CD1c-positive myeloid dendritic cell (primary cell): ENCODE measurements around the gene GTF2H2C.
"Not testable (repeated sequence)": the region's sequence is repeated elsewhere in the genome, so short reads cannot be mapped to it uniquely, and the experiment has no call there.

Experiments used
- DNase-seq: peaks from one replicate; pipeline ENCODE4 v3.0.0-alpha.2; 2016; ENCODE audit errors: extremely low spot score

The GTF2H2C gene

DNA sequence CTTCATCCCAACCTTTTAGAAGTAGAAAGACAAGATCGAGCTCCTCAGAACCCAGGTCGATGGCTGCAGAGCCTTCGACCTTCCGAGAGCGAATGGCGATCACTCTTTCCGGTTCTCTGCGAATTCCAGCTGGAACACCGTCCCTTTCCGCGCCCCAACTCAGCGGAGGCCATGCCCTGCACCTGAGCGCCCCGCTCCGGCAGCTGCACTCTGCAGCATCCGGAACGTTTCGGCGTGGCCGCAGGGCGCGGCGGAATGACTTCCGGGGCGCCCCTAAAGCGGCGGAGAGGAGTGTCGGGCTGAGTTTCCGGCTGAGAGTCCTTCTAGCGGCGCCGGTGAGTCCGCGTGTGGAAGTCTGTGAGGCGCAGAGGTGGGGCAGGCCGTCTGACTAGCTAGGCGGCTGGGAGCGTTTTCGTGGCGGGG is at the start of gene GTF2H2C:
TSS of gene GTF2H2C (plus strand) at position 284 of the 423 bp plus-strand sequence. CDS start 4,942 bp downstream, outside the sequence.
- peak; percentile 72 for DNase-seq

DNA sequence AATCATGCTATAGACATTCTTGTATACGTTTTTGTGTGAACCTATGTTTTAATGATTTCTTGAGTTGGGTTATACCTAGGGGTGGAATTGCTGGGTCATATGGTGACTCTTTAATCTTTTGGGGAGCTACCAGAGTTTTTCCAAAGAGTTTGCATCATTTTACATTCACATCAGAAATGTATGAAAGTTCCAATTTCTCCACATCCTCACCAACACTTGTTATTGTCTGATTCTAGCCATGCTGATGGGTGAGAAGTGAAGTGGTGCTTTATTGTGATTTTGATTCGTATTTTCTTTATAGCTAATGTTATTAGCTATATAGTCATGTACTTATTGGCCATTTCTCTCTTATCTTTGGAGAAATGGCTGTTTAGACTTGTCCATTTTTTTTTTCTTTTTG is 49.3 kb upstream of the GTF2H2C start:
- no peak for DNase-seq

DNA sequence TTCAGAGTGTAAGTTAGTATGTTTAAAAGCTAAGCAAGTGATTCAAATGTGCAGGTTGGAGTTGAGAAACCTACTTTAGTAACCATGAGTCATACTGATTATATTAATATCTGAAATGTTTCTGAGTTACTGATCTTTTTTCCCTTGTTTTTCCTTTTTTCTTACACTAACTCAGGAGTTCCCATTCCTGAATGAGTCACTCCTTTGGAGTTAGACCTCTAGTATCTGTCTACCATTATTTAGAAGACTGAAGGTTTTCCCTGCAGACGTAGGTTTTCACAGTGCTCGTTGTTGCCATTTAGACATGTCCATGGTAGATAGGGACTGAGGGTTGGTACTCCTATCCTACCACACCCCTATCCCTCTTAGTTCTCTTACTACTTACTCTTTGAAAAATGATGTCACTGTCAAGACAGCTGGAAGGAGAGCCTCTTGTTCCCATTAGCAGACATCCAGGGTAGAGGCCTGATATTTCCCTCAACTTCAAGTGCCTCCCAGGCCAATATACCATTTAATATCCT is 47.2 kb upstream of the GTF2H2C start:
- DNase-seq = no peak

DNA sequence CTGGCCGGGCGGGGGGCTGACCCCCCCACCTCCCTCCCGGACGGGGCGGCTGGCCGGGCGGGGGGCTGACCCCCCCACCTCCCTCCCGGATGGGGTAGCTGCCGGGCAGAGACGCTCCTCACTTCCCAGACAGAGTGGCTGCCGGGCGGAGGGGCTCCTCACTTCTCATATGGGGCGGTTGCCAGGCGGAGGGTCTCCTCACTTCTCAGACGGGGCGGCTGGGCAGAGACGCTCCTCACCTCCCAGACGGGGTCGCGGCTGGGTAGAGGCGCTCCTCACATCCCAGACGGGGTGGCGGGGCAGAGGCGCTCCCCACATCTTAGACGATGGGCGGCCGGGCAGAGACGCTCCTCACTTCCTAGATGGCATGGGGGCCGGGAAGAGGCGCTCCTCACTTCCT is 44.4 kb upstream of the GTF2H2C start:
- not testable (repeated sequence) for DNase-seq

DNA sequence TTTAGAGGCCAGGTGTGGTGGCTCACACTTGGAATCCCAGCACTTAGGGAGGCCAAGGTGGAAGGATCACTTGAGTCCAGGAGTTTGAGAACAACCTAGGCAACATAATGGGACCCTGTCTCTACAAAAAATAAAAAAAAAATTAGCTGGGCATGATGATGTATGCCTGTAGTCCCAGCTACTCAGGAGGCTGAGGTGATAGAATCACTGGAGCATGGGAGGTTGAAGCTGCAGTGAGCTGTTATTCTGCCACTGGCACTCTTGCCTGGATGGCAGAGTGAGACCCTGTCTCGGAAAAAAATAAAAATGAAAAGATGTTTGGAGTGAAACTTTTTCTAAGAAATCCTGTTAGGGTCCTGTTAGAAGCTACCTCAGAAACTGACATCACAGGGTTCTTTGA is 43.2 kb upstream of the GTF2H2C start:
- no peak for DNase-seq

DNA sequence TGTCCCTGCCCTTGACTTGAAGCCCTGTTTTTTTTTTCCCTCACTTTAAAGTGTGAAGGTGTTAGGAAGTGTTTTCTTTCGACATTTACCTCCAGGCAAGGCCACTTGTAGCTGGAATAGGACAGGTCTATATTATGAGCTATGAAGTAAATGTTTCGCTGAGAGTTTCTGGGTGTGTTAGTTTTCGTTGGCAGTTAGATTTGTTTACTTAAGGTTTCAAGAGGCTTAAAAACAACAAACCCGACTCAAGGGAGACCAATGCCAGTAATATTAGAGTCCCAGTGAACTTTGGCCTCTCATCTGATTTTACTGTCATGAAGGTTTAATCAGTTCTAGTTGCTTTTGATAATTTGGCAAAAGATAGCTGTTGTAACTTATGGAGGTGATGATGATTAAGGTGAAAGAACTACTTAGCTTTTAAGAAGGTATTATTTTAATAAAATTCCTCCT is 42.2 kb upstream of the GTF2H2C start:
- no peak for DNase-seq

DNA sequence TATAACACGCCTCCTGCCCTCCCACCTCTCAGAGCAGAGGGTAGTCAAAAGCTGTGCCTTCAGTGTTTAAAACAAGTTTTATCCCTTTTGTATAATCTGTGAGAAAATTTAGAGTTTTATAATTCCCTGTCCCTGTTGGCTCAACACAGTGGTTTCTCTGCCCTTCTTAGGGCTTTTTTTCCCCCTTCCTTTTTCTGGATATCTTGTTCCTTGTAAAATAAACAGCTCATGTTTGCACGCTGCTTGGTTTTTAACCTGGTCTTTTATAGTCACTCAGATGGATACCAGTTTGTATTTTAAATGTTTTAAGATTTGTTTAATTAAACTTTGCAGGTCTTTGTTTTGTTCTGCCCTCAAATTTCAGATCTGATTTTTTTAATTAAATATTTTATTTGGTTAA is 40.7 kb upstream of the GTF2H2C start:
- no peak for DNase-seq

DNA sequence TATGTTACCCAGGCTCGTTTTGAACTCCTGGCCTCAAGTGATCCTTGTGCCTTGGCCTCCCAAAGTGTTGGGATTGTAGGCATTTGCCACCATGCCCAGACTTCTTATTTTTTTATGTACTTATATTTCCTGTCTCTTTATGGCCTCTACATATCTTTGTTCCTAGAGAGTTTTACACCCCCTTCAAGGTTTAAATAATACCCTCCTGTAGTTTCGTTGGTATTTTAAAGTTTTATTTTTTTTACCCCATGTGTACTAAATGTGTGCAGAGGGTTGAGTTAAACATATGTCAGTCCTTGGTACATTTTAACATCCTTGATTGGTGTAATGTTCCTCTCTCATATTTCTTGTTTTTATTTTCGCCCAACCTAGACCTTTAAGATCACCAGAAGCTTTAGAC is 38.0 kb upstream of the GTF2H2C start:
- DNase-seq = no peak

DNA sequence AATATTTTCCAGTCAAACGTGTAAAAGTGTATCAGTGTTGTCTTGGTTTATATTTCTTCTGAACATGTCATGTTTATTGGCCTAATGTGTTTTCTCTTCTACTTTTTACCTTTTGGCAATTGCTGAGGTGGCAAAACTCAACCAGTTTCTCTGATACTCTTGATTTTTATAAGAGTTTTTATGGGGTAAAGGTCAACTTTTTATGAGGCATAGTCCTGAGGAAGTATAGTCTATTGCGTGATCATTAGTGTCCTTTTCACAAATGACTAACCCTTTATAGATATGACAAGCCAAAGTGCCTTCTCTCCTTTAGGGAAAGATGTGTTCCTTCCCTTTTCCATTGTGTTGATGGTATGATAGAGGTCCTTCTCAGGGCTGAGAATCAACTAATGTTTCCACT is 34.5 kb upstream of the GTF2H2C start:
- no peak for DNase-seq

DNA sequence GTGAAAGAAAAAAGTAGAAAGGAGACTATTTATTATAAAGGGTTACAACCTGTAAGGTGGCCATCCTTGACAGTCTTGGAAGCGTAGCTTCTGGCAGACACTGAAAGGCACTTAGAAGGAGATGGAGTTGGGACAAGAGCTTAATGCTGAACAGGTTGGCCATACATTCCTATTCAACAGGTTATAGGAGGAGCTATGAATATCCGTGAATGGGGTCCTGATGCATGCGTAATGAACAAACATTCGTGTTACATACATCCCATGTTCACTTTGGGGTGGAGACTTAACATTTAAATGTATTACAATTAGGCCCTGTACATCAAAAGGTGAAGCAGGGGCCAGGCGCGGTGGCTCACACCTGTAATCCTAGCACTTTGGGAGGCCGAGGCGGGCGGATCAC is 33.3 kb upstream of the GTF2H2C start:
- DNase-seq = no peak

DNA sequence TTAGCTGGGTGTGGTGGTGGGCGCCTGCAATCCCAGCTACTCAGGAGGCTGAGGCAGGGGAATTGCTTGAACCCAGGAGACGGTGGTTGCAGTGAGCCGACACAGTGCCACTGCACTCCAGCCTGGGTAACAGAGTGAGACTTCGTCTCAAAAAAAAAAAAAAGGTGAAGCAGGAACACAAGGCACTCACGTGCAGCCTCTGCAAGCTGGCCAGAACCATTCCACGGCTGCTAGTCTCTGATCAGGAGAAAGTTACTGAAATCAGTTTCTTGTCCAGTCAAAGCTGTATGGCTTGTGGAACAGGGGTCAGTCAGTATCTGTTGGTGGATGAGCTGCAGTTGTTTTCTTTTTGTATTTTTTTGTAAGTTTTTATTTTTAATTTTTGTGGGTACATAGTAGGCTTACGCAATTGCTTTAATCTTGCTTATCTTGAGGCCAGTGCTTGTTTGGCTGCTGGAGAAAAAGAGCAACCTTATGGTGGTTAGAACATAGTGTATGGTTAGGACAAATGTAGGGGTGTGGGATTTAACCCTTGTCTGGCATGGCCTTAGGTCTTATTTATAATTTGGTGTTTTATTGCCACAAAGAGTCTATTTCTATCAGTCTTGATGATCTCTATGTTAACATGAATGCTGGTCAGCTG is 32.7 kb upstream of the GTF2H2C start:
- DNase-seq = no peak

DNA sequence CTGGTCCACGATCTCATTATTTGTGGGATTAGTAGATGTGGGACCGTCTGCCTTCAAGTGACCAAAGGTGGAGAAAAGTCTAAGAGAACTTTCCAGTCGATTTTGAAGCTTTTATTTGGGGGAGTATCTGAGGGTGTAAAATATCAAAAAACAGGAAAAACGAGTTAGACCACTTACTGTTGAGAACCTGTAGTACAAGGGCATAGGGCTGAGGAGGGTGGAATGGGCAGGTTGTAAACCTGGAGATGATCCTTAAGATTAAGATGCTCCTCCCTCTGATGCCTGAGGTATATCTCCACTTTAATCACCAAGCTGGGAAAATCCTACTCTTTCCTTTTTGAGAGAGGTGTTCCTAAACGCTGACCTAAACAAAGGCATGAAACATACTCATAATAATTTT is 32.0 kb upstream of the GTF2H2C start:
- no peak for DNase-seq

DNA sequence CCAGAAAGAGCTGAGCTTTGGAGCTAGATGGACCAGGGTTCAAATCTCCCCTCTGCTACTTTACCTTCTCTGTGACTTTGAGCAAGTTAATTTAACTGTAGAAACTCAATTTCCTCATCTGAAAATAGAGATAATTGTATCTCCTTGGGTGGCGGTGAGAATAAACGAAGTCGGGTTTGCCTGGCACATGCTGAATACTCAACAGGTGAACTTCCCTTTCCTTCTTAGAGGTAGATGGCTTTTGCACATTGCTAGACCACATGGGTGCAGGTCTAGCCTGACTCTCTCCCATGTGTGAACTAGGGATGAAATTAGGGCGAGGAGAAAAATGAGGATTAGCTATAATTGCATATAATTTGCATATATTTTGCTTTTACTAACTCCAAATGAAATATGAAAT is 31.4 kb upstream of the GTF2H2C start:
- no peak for DNase-seq

DNA sequence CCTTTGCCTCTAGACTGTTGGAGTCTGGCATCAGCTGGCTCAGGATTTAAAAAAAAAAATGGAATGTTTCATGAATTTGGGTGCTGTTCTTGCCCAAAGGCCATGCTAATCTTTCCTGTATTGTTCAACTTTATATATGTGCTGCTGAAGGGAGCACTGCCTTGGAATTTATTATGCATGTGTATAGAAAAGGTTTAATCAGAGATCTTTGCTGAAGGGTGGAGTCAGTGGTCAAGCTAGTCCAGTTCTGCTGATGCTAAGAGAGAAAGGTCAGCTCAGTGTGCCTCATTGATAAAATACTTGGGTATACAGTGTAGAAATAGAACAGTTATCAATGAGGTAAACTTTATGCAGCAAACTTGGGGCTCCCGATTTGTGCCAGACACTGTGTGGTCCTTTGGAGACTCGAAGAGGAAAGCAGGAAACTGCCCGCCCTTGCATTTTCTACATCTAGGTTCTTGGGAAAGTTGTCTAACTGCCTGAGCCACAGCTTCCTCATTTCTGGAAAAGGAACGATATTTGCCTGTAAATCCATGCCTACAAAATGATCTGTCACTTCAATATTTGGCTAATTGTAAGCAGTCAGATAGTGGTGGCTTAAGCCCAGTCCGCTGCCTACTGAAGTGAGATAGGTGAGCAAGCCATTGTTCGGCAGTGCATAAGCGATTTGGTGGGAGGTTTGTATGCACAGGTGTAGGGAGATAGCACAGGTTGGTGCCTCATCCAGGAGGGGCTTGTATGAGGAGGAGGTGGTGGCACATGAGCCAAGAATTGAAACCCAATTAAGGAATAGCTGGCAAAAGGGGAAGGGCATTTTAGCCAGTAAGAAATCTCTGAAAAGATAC is 29.2 kb upstream of the GTF2H2C start:
- peak; percentile 61 for DNase-seq

DNA sequence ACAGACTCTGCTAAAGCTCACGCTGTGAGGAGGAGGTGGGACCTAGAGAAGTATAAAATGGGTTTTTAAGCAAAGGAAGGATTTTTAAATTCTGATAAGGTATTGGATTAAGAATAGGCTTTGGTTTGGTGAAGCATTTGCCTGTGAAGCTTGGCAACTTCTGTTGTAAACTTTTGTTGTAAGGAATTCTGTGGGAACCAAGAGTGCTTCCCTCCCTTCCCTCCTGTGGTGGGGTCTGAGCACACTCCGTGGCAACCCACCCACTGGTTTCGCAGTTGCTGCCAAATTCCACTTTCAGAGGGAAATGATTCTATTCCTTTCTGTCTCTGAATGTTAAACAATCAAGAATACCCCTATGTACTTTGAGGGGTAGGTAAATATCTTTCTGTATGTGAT is 28.6 kb upstream of the GTF2H2C start:
- DNase-seq = peak; percentile 20

DNA sequence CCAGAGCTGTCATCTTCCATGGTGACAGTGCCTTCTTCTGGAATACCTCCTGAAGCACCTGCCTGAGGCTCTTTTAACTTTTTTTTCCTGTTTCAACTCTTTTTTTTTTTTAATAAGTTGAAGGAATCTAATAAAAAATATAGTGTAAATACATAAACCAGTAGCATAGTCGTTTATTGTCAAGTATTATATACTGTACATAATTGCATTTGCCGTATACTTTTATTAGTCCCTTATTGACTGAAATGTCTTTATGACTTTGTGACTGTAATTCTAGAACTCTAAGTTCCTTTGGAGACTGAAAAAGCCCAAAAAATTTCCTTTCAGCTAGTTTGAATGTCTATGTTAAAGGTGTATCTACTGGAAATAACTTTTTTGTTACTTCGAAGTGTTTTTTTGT is 22.1 kb upstream of the GTF2H2C start:
- DNase-seq = not testable (repeated sequence)

DNA sequence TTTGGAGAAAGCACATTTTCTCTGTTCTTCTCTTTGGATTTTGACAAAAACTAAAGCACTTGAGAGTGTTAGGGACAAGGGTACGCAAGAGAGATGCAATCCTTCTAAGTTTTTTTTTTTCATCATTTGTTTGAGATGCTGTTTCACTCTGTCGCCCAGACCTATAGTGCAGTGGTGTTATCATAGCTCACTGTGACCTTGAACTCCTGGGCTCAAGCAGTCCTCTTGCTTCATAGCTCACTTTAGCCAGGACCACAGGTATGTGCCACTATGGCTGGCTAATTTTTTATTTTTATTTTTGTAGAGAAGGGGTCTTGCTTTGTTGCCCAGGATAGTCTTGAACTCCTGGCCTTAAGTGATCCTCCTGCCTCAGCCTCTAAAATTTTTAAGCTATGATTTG is 21.3 kb upstream of the GTF2H2C start:
- not testable (repeated sequence) for DNase-seq

DNA sequence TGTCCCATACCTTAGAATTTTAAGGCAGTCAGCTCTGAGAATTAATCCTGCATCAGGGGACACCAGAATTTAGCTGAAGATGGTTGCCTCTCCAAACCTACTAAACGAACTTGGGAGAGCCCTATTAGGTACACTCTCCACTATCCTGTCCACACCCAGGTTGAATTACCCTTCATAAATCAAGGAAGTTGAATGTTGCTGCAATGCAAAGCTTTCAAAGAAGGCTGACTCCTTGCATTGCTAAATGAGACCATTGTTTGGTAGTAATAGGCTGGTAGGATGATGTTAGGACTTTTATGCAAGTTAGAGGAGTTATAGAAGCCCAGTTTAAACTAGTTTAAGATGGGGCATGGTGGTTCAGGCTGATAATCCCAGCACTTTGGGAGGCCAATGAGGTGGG is 18.6 kb upstream of the GTF2H2C start:
- not testable (repeated sequence) for DNase-seq

DNA sequence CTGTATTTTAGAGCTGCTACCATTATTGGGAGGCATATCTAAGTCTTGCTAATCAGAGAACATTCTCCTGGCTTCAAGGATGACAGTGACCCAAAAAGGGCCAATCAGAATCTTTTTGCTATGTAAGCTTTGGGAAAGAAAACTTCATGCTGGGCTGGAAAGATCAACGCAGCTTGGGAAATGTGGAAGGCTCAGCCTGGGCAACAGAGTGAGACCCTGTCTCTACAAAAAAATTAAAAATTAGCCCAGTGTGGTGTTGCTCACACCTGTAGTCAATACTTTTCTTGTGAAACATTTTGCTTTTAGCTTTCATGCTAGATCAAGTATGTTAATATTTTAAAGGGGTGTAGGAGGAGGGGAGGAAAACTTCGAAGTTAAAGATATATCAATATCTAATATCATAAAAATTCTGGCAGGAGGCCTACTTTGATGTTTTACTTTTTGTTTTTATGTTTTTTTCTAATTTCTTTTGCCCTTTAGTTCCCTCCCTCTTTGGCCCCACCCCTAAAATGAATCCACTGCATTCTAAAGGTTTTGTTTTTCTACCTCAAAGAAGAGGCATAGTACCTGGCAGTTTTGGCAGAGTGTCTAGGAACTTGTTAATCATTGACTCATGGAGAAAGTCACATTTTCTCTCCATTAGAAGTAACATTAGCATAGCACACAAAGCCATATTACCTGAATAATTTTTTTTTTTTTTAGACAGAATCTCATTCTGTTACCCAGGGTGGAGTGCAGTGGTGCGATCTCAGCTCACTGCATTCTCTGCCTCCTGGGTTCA is 17.0 kb upstream of the GTF2H2C start:
- DNase-seq = not testable (repeated sequence)

DNA sequence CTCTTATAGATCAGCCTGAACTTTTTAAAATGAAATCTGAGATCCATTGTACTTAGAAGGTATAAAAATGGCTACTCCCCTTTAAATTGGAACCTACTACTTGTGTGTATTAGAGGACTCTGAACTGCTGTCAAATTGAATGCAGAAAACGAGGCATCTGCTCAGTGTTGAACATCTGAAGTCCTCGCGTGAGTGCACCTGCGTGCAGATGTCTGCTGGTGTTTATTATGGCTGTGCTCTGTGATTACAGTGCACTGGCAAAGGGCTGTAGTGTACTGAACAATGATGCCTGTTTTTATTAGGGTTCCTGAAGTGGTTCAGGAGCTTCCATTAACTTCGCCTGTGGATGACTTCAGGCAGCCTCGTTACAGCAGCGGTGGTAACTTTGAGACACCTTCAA is 15.4 kb upstream of the GTF2H2C start:
- not testable (repeated sequence) for DNase-seq

DNA sequence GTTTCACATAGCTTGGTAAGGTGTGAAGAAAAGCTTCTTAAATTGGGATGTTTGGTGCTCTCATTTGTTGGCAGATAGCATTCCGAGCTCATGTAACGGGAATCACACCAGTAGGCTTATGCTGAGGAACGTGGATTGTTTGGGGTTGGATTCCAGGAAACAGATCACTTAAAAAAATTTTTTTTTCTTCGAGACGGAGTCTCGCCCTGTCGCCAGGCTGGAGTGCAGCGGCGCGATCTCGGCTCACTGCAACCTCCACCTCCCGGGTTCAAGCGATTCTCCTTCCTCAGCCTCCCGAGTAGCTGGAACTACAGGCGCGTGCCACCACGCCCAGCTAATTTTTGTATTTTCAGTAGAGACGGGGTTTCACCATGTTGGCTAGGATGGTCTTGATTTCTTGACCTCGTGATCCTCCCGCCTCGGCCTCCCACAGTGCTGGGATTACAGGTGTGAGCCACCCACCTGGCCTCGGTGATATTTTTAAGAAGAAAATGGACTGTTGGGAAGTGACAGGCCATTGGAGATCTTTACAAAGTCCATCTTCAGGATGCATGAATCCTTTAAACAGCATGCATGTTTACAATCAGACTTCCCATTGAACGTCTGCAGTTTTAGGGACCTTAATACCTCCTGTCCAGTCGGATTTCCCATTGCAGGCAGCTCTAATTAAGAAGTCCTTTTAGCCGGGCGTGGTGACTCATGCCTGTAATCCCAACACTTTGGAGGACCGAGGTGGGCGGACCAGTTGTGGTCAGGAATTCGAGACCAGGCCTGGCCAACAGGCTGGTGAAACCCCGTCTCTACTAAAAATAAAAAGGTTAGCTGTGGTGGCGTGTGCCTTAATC is 818 bp downstream of the GTF2H2C start:
- not testable (repeated sequence) for DNase-seq
